K562 (cell line): Measurements from ENCODE around the gene TMIGD3. TPM values are rescaled to one million over a fixed set of nuclear protein-coding genes. Genes with fewer than 3 reads are reported as not detected.
A peak's percentile ranks its signal among the peaks of the same experiment; 100 is the strongest.

Source experiments
- BCOR ChIP-seq: fragments of 450-650 bp; IDR thresholded peaks from 2 replicates; pipeline ENCODE4 v1.6.1; 2016
- BRD4 ChIP-seq: fragments of 200-600 bp; sonication (generic); IDR thresholded peaks from 2 replicates; pipeline ENCODE4 v1.6.1; 2017; ENCODE audit warnings: inconsistent platforms
- CHD1 ChIP-seq: fragments of 200-600 bp; sonication (generic); IDR thresholded peaks from one replicate; pipeline ENCODE4 v1.6.1; 2012; ENCODE audit warnings: mild to moderate bottlenecking, moderate library complexity, low read length, inconsistent platforms
- ETV6 ChIP-seq, 3 experiments: fragments of 150-350 bp in 1 of 3; sonication (generic) in 1 of 3; formaldehyde crosslinking in 1 of 3; IDR thresholded peaks; 2 replicates each; pipeline versions ENCODE4 v1.6.1 to v1.8.0; 2014 to 2022; ENCODE audit warnings: borderline replicate concordance in 2 of 3, low read depth in 2 of 3, antibody characterized with exemption in 1 of 3, low read length in 1 of 3, mild to moderate bottlenecking in 1 of 3, missing genetic modification reagents in 1 of 3
- GTF2F1 ChIP-seq: IDR thresholded peaks from 2 replicates; pipeline ENCODE4 v1.6.1; 2011; ENCODE audit warnings: low read depth, low read length, improper control_type of control experiment
- HDGF ChIP-seq: fragments of 450-650 bp; IDR thresholded peaks from 2 replicates; pipeline ENCODE4 v1.6.1; 2016
- MYNN ChIP-seq, 2 experiments: sonication (generic); formaldehyde crosslinking in 1 of 2; IDR thresholded peaks; 2 replicates each; pipeline versions ENCODE4 v1.5.0 to v1.6.1; 2016 to 2020; ENCODE audit warnings: antibody characterized with exemption in 1 of 2, missing genetic modification reagents in 1 of 2
- NFIX ChIP-seq: fragments of 250-450 bp; sonication (Bioruptor Pico); IDR thresholded peaks from 2 replicates; pipeline ENCODE4 v1.4.0; 2020; ENCODE audit warnings: low read depth, mild to moderate bottlenecking, moderate library complexity
- NR2F6 ChIP-seq: fragments of 450-650 bp; formaldehyde crosslinking; IDR thresholded peaks from 2 replicates; pipeline ENCODE4 v1.4.0; 2020; ENCODE audit warnings: mild to moderate bottlenecking
- PHB2 ChIP-seq: fragments of 450-650 bp; IDR thresholded peaks from 2 replicates; pipeline ENCODE4 v1.6.1; 2017; ENCODE audit warnings: low read depth
- POLR2H ChIP-seq: IDR thresholded peaks from 2 replicates; pipeline ENCODE4 v1.6.1; 2016; ENCODE audit warnings: missing genetic modification characterization, low read depth, mild to moderate bottlenecking, control low read depth, missing compliant biosample characterization, moderate library complexity
- SAFB ChIP-seq: fragments of 200-400 bp; formaldehyde crosslinking; IDR thresholded peaks from 2 replicates; pipeline ENCODE4 v1.6.1; 2017; ENCODE audit warnings: low read depth, low read length, borderline replicate concordance
- SMARCA4 ChIP-seq: fragments of 450-650 bp; IDR thresholded peaks from 2 replicates; pipeline ENCODE4 v1.6.1; 2016
- ZNF165 ChIP-seq: fragments of 250-450 bp; sonication (Bioruptor Pico); IDR thresholded peaks from 2 replicates; pipeline ENCODE4 v1.4.0; 2020; ENCODE audit warnings: borderline replicate concordance
- ZNF830 ChIP-seq: fragments of 250-450 bp; sonication (Bioruptor Pico); IDR thresholded peaks from 2 replicates; pipeline ENCODE4 v1.5.0; 2021; ENCODE audit warnings: mild to moderate bottlenecking
- polyA plus RNA-seq, 8 experiments: library from polyadenylated mRNA; depleted of rRNA in 4 of 8; stranded (reverse) in 5 of 8; unstranded in 3 of 8; fragments of >200 nt; fragmentation: Nextera tagmentation in 2 of 8; fragmentation: Illumina TruSeq in 1 of 8; extraction: Ambion mirVana in 2 of 8; extraction: Trizol in 1 of 8; gene quantifications; 2 replicates each; pipeline versions ENCODE4 v1.2.1 to v1.2.3, GENCODE V29; 2011 to 2014; ENCODE audit warnings: inconsistent platforms in 1 of 8, missing spikeins in 1 of 8
- total RNA-seq, 7 experiments: library from RNA; depleted of rRNA in 6 of 7; stranded (reverse); fragments of >200 nt in 6 of 7; fragmentation: Illumina TruSeq in 2 of 7; extraction: Trizol in 2 of 7; gene quantifications; 2 replicates each; pipeline versions ENCODE4 v1.2.1 to v1.2.3, GENCODE V29; 2011 to 2021; ENCODE audit warnings: low replicate concordance in 1 of 7
- TF ChIP-seq, protein P1 (sequence below): IDR thresholded peaks from 2 replicates; pipeline ENCODE4 v1.6.1; 2011; ENCODE audit warnings: borderline replicate concordance, low read depth, mild to moderate bottlenecking, moderate library complexity, low read length; ENCODE audit not compliant: insufficient read depth, poor library complexity, severe bottlenecking
- TF ChIP-seq, protein P2 (sequence below), 3 experiments: IDR thresholded peaks in 2 of 3; conservative IDR thresholded peaks in 1 of 3; 2 replicates each; pipeline ENCODE4 v1.5.1; 2011 to 2012; ENCODE audit warnings: low read length in 3 of 3, mild to moderate bottlenecking in 3 of 3, control low read depth in 2 of 3, improper control_type of control experiment in 1 of 3, inconsistent platforms in 1 of 3, low read depth in 1 of 3, mixed read lengths in 1 of 3, moderate library complexity in 1 of 3; ENCODE audit not compliant: insufficient read depth in 2 of 3
- TF ChIP-seq, protein P3 (sequence below): fragments of 450-650 bp; IDR thresholded peaks from 2 replicates; pipeline ENCODE4 v1.6.1; 2016; ENCODE audit warnings: borderline replicate concordance
- TF ChIP-seq, protein P4 (sequence below): sonication (generic); formaldehyde crosslinking; IDR thresholded peaks from 2 replicates; pipeline ENCODE4 v1.8.0; 2022; ENCODE audit warnings: missing genetic modification reagents, mild to moderate bottlenecking, borderline replicate concordance

Gene TMIGD3
- total and polyA plus RNA-seq, 9 of the 15 experiments (the other 6 are each of a cell fraction or from before 2014, with no cell fraction given) = 0.11 to 0.13 (median 0.11) TPM; not detected in 6

DNA sequence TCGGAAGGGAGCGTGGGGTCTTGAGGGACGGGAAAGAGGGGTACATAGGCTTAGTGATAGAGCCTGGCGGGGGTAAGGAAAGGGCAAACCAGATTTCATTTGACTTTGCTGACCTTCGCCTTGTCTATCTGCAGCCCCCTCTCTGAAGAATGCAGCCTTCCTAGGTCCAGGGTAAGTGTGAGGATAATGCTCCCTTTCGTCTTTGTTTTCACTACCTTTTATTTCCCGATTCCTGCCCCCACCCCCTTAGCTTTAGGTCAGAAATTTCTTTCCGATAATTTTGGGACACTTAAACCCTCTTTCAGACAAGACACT is 53.8 kb downstream of the TMIGD3 start (continued):
- TF ChIP-seq ETV6 (IDR thresholded peaks at IDR 0.05; ENCODE audit: borderline replicate concordance in 1 of 2, low read depth in 2 of 2, low read length in 1 of 2) = no peak
- TF ChIP-seq ETV6 (CRISPR knock-in tag; IDR thresholded peaks at IDR 0.05; ENCODE audit: borderline replicate concordance) = peak; percentile 54; the same call in 1 of the 2 replicates
- no peak for TF ChIP-seq SAFB
- TF ChIP-seq, protein P1, sequence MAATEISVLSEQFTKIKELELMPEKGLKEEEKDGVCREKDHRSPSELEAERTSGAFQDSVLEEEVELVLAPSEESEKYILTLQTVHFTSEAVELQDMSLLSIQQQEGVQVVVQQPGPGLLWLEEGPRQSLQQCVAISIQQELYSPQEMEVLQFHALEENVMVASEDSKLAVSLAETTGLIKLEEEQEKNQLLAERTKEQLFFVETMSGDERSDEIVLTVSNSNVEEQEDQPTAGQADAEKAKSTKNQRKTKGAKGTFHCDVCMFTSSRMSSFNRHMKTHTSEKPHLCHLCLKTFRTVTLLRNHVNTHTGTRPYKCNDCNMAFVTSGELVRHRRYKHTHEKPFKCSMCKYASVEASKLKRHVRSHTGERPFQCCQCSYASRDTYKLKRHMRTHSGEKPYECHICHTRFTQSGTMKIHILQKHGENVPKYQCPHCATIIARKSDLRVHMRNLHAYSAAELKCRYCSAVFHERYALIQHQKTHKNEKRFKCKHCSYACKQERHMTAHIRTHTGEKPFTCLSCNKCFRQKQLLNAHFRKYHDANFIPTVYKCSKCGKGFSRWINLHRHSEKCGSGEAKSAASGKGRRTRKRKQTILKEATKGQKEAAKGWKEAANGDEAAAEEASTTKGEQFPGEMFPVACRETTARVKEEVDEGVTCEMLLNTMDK = no peak
- TF ChIP-seq, protein P2, sequence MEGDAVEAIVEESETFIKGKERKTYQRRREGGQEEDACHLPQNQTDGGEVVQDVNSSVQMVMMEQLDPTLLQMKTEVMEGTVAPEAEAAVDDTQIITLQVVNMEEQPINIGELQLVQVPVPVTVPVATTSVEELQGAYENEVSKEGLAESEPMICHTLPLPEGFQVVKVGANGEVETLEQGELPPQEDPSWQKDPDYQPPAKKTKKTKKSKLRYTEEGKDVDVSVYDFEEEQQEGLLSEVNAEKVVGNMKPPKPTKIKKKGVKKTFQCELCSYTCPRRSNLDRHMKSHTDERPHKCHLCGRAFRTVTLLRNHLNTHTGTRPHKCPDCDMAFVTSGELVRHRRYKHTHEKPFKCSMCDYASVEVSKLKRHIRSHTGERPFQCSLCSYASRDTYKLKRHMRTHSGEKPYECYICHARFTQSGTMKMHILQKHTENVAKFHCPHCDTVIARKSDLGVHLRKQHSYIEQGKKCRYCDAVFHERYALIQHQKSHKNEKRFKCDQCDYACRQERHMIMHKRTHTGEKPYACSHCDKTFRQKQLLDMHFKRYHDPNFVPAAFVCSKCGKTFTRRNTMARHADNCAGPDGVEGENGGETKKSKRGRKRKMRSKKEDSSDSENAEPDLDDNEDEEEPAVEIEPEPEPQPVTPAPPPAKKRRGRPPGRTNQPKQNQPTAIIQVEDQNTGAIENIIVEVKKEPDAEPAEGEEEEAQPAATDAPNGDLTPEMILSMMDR (IDR thresholded peaks at IDR 0.05 in 2 of 3, conservative IDR thresholded peaks at IDR 0.05 in 1 of 3; ENCODE audit: insufficient read depth in 2 of 3, low read depth in 1 of 3, low read length in 3 of 3) = no peak
- TF ChIP-seq, protein P3, sequence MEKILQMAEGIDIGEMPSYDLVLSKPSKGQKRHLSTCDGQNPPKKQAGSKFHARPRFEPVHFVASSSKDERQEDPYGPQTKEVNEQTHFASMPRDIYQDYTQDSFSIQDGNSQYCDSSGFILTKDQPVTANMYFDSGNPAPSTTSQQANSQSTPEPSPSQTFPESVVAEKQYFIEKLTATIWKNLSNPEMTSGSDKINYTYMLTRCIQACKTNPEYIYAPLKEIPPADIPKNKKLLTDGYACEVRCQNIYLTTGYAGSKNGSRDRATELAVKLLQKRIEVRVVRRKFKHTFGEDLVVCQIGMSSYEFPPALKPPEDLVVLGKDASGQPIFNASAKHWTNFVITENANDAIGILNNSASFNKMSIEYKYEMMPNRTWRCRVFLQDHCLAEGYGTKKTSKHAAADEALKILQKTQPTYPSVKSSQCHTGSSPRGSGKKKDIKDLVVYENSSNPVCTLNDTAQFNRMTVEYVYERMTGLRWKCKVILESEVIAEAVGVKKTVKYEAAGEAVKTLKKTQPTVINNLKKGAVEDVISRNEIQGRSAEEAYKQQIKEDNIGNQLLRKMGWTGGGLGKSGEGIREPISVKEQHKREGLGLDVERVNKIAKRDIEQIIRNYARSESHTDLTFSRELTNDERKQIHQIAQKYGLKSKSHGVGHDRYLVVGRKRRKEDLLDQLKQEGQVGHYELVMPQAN = 0 out of 2 replicates have a peak, but pooled peaks have one; percentile 9
- no peak for TF ChIP-seq BRD4
- no peak for TF ChIP-seq NFIX (CRISPR knock-in tag)
- TF ChIP-seq ZNF830 (CRISPR knock-in tag) = peak; percentile 69; the same call in 1 of the 2 replicates
- no peak for TF ChIP-seq NR2F6 (CRISPR knock-in tag)
- TF ChIP-seq ZNF165 (CRISPR knock-in tag) = no peak
- peak; percentile 69 for TF ChIP-seq CHD1
- TF ChIP-seq POLR2H = no peak
- peak; percentile 88; the same call in 1 of the 2 replicates for TF ChIP-seq HDGF
- no peak for TF ChIP-seq MYNN (IDR thresholded peaks at IDR 0.05)
- TF ChIP-seq MYNN (CRISPR knock-in tag; IDR thresholded peaks at IDR 0.05) = no peak
- peak; percentile 13; the same call in 1 of the 2 replicates for TF ChIP-seq PHB2
- TF ChIP-seq GTF2F1 = 0 out of 2 replicates have a peak, but pooled peaks have one; percentile 15
- TF ChIP-seq, protein P4, sequence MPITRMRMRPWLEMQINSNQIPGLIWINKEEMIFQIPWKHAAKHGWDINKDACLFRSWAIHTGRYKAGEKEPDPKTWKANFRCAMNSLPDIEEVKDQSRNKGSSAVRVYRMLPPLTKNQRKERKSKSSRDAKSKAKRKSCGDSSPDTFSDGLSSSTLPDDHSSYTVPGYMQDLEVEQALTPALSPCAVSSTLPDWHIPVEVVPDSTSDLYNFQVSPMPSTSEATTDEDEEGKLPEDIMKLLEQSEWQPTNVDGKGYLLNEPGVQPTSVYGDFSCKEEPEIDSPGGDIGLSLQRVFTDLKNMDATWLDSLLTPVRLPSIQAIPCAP = peak; percentile 35; the same call in 1 of the 2 replicates
- TF ChIP-seq BCOR = 0 out of 2 replicates have a peak, but pooled peaks have one; percentile 21
- TF ChIP-seq SMARCA4 = 0 out of 2 replicates have a peak, but pooled peaks have one; percentile 33
